GM18498 (cell line): ENCODE measurements around the gene SIX5.

Source experiments
- ATAC-seq: cut with Tn5 transposase; IDR thresholded peaks from one replicate; pipeline ENCODE4 v1.9.1; 2021; ENCODE audit warnings: mild to moderate bottlenecking, moderate library complexity; ENCODE audit not compliant: unreplicated experiment

SIX5 gene

GRCh38 chr19:45793178-45793564, 24.1 kb upstream of the SIX5 start:
- no peak for ATAC-seq

DNA sequence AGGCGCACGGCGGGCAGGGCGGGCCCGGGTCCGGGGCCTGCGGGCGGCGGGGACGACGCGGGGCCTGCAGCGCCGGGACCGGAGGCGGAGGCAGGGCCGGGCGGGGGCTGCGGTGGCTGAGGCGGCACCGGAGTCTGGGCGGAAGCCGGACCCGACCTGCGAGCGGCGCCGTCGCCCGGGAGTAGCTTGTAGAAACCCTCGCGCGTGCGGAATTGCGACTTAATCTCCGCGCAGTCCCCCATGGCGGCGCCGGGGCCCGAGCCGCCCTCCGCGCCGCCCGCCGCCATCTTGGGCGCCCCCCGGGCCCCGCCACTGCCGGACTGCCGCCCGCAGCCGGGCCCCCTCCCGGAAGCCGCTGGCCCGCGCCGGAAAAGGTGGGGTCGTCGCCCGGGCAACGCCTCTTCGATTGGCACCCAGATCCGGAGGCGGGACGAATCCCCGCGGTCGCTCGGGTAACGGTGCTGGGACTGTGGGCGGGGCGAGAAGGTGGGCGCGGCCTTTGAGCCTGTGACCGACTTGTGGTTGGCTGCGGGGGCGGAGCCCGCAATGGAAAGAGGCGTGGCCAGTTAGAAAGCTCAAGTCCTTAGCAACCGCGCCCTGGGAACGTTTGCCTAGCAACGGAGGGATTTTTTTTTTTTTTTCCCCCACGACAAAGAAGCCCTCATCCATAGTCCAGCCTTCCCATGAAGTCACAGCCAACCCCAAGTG, 23.6 kb upstream of the SIX5 start, which contains the start of gene DMWD:
DMWD (minus strand) TSS at position 376 of the 708 bp plus-strand sequence; CDS start at position 287, 89 bp downstream.
- ATAC-seq: peak; percentile 96

GRCh38 chr19:45791744-45792469, 22.9 kb upstream of the SIX5 start:
- no peak for ATAC-seq

GRCh38 chr19:45790942-45791341, 21.9 kb upstream of the SIX5 start:
- no peak for ATAC-seq

DNA sequence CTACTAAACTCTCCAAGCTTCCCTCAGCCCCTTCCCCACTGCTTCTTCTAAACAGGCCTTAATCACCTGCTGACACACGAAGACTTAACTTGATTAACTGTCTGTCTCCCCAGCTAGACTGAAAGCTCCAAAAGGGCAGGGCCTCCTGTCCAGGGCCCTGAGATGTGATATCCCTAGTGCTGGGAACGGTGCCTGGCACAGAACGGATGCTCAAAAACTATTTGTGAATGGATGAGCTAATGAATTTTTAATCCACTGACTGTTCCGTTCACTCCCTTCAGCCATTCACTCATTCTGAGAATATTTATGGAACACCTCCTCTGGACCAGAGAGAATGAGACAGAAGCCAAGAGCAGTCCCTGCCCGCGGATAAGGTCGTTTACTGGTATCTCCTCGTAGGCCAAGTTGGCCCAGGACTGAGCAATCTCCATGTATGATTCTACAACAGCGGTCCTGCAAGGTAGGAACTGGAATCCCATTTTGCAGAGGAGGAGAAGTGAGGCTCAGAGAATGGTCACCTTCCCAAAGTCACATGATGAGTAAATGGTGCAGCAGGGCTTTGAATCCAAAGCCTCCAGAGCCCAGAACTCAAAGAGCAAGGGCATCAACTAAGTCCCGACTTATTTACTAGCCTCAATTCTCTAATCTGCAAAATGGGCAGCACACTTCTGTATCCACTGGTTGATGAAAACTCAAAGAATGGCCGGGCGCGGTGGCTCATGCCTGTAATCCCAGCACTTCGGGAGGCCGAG, 20.2 kb upstream of the SIX5 start:
- ATAC-seq: no peak

DNA sequence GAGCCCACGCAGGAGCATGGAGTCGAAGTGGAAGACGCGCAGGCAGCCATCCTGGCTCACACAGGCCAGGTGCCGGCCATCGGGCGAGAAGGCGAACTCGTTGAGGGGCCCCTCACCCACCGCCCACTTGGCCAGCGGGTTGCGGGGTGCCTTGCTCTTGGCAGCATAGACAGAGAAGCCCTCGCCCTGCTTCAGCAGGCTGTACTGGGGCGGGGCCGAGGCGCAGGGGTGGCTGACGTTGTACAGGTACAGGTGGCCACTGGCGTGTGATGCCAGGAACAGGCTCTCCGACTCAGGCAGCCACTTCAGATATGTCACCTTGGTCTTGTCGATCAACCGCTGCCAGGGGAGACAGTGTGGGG, 17.5 kb upstream of the SIX5 start:
- ATAC-seq: no peak

- ATAC-seq: no peak
These were observed 16.9 kb upstream of the SIX5 start for GRCh38 chr19:45785781-45786532.

DNA sequence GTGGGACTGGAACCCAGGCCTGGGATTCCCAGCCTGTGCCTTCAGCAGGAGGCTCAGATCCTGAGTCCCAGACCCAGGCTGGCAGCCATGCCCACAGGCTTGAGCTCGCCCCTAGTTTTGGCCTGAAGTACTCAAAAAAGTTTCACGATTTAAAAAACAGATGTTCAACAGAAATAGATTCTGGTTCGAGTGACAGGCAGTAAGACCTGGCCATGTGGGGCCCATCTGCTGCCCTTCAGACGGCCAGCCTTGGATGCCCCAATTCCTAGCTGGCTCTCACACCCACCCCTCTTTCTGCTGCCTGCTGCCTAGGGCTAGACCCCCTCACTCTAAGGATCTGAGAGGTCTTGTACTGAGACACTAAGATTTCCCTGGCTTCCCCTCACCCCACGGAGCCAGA, 16.0 kb upstream of the SIX5 start:
- ATAC-seq: no peak

GRCh38 chr19:45784096-45784495, 15.0 kb upstream of the SIX5 start:
- ATAC-seq: no peak

DNA sequence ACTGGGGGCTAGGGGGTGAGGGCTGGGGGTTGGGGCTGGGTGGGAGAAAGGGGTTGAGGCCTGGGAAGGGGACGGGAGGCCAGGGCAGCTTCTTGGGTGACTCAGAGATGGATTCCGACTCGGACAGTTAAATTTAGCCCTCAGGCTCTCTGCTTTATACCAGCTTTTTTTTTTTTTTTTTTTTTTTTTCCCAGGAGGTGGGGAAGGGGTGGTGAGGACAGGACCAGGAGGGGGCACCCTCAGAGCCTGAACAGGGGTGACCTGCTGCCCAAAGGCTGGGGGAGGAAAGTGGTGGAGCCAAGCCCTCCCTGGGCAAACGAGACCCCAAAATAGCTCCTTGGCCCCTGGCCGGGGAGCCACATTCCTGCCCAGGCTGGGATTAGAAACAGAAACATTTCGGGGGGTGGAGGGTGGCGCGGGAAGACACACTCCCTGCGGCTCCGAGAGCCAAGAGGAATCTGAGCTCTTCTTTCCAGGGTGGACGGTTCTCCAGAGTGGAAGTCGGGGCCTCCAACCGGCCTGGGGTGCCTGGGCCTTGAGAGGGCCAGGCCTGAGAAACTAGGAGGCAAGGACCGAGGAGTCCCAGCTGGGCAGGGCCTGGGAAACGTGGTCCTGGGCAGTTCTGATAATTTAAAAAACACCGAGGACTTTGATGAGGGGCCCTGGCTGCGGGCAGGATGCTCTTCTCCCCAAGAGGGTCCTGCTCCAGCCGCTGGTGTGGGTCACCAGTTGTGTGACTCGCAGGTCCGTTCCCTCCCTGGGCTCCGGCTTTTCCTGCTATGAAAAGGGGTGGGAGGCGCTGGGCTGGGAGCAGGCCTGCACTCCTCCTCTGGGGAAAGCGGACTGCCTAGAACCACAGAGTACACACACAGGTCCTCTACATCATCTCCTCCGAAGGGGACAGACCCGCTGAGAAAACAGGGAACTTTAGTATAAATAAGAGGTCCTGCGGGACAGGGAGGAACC, 14.1 kb upstream of the SIX5 start:
- no peak for ATAC-seq

DNA sequence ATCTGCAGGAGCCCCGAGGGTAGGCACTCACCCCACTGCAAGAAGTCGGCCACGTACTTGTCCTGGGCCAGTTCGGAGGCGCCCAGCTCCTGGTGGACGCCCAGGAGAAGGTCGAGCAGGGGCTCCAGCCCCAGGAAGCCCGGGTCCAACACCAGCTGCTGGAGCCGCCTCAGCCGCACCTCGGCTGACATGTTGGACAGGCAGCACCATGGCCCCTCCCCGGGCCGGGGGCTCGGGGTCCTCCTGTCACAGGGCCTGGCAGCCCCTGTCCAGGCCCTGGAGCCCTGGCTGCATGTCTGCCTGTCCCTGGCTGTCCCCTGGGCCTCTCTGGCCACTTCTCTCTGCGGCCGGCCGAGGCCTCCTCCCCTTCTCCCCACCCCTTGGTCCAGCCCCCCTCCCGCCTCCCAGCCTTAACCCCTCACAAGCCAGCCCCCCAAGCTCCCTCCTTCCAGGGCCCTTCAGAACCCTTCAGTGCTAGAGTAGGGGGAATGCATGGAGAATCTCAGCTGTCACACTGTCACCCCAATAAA, 13.2 kb upstream of the SIX5 start, which contains the start of gene DMPK:
DMPK (minus strand) TSS at position 329 of the 530 bp plus-strand sequence; CDS start at position 191, 138 bp downstream.
- ATAC-seq: no peak

- ATAC-seq: no peak
These were observed 12.4 kb upstream of the SIX5 start for GRCh38 chr19:45781214-45782161.

- ATAC-seq: no peak
These were observed 11.6 kb upstream of the SIX5 start for GRCh38 chr19:45780448-45781213.

GRCh38 chr19:45780146-45780447, 11.0 kb upstream of the SIX5 start:
- no peak for ATAC-seq

- peak; percentile 79 for ATAC-seq
These were observed 10.4 kb upstream of the SIX5 start for GRCh38 chr19:45779231-45780145.

DNA sequence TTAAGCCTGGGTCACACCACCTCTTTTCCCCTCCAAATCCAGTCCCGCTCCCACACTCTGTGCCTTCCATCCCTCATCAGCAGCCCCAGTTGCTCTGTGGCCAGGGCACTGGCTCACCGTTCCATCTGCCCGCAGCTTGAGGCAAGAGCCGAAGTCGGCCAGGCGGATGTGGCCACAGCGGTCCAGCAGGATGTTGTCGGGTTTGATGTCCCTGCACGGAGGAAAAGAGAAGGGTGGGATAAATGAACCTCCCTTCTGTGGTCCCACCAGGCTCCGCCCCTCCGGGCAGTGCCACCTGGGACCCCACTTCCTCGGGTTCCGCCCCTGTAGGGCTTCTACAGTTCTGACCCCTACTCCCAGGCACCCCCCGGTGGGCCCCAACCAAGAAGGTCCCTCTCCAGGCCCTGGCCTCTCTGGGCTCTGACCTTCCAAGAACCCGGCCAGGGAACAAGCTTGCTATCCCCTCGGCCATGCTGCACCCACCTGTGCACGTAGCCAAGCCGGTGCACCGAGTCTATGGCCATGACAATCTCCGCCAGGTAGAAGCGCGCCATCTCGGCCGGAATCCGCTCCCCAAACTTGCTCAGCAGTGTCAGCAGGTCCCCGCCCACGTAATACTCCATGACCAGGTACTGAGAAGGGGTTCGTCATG, 9.1 kb upstream of the SIX5 start:
- no peak for ATAC-seq
